A549 (cell line): ENCODE measurements around the gene PAFAH1B2.

ENCODE experiments used
- ESRRA ChIP-seq: fragments of 150-350 bp; IDR thresholded peaks from 2 replicates; pipeline ENCODE4 v1.6.1; 2014; ENCODE audit warnings: mild to moderate bottlenecking, low read length, borderline replicate concordance
- FOSB ChIP-seq: fragments of 250-450 bp; sonication (Bioruptor Pico); IDR thresholded peaks from 2 replicates; pipeline ENCODE4 v1.5.0; 2020; ENCODE audit warnings: mild to moderate bottlenecking, moderate library complexity
- HDAC2 ChIP-seq: fragments of 200-600 bp; sonication (generic); IDR thresholded peaks from 2 replicates; pipeline ENCODE4 v1.6.1; 2016
- JUN ChIP-seq, 2 experiments: fragments of >200 bp; sonication (Bioruptor Twin); formaldehyde crosslinking; IDR thresholded peaks; 2 replicates in 1 of 2; 3 replicates in 1 of 2; pipeline ENCODE4 v1.6.1; 2016 to 2017
- MAZ ChIP-seq: fragments of 150-350 bp; IDR thresholded peaks from 2 replicates; pipeline ENCODE4 v1.6.1; 2014; ENCODE audit warnings: antibody characterized with exemption, low read depth, low read length, borderline replicate concordance
- MYC ChIP-seq: IDR thresholded peaks from 2 replicates; pipeline ENCODE4 v1.6.1; 2012; ENCODE audit warnings: mild to moderate bottlenecking, inconsistent platforms, low read length, improper control_type of control experiment, borderline replicate concordance
- POLR2A ChIP-seq: IDR thresholded peaks from 2 replicates; pipeline ENCODE4 v1.6.1; 2012; ENCODE audit warnings: mild to moderate bottlenecking, low read length
- RAD21 ChIP-seq, 2 experiments: fragments of >200 bp in 1 of 2; sonication (Bioruptor Twin) in 1 of 2; formaldehyde crosslinking in 1 of 2; IDR thresholded peaks in 1 of 2; conservative IDR thresholded peaks in 1 of 2; 2 replicates in 1 of 2; 3 replicates in 1 of 2; pipeline ENCODE4 v1.6.1; 2012 to 2018; ENCODE audit warnings: inconsistent platforms in 1 of 2
- TF ChIP-seq, protein P1 (sequence below): fragments of >200 bp; sonication (Bioruptor Twin); formaldehyde crosslinking; IDR thresholded peaks from 3 replicates; pipeline ENCODE4 v1.5.1; 2016

DNA sequence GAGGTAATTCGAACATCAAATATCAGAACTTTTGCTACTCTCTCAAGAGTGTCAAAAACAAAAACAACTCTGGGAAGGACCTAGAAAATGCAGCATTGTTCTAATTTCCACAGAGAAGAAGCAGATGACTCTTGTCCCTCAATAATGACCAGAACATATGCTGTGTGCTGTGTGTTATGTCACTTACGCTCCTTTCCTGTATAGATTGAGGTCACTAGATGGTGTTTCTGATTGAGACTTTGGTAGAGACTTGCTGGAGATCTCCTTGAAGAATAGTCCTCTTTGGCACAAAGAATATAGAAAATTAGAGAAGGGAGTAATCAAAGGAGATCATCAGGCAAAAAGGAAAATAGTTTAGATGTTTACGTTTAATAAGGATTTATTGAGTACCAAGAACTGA, 43.5 kb upstream of the PAFAH1B2 start:
- TF ChIP-seq POLR2A: no peak
- TF ChIP-seq RAD21 (conservative IDR thresholded peaks at IDR 0.05 in 1 of 2, IDR thresholded peaks at IDR 0.05 in 1 of 2): no peak
- TF ChIP-seq, protein P1, sequence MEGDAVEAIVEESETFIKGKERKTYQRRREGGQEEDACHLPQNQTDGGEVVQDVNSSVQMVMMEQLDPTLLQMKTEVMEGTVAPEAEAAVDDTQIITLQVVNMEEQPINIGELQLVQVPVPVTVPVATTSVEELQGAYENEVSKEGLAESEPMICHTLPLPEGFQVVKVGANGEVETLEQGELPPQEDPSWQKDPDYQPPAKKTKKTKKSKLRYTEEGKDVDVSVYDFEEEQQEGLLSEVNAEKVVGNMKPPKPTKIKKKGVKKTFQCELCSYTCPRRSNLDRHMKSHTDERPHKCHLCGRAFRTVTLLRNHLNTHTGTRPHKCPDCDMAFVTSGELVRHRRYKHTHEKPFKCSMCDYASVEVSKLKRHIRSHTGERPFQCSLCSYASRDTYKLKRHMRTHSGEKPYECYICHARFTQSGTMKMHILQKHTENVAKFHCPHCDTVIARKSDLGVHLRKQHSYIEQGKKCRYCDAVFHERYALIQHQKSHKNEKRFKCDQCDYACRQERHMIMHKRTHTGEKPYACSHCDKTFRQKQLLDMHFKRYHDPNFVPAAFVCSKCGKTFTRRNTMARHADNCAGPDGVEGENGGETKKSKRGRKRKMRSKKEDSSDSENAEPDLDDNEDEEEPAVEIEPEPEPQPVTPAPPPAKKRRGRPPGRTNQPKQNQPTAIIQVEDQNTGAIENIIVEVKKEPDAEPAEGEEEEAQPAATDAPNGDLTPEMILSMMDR: no peak
- no peak for TF ChIP-seq JUN (IDR thresholded peaks at IDR 0.05)
- no peak for TF ChIP-seq MYC
- no peak for TF ChIP-seq MAZ
- TF ChIP-seq HDAC2: no peak
- no peak for TF ChIP-seq FOSB
- TF ChIP-seq ESRRA: no peak
